Glutamatergic neuron (in vitro differentiated cells): Measurements from ENCODE around the gene GPR183. TPM values are rescaled to one million over a fixed set of nuclear protein-coding genes. Genes with fewer than 3 reads are reported as not detected.

Experiments used
- DNase-seq: peaks from one replicate; pipeline ENCODE4 v3.0.0; 2022
- H3K27ac Mint-ChIP-seq: one replicate; pipeline ENCODE4 v1.8.0; 2020; ENCODE audit warnings: mild to moderate bottlenecking, mixed read lengths, inconsistent platforms; ENCODE audit not compliant: unreplicated experiment
- H3K27me3 Mint-ChIP-seq: one replicate; pipeline ENCODE4 v1.8.0; 2020; ENCODE audit warnings: mild to moderate bottlenecking, moderate library complexity, mixed read lengths, inconsistent platforms; ENCODE audit not compliant: unreplicated experiment
- H3K36me3 Mint-ChIP-seq: one replicate; pipeline ENCODE4 v1.8.0; 2020; ENCODE audit warnings: mild to moderate bottlenecking, mixed read lengths, inconsistent platforms; ENCODE audit not compliant: unreplicated experiment
- H3K4me1 Mint-ChIP-seq: one replicate; pipeline ENCODE4 v1.8.0; 2020; ENCODE audit warnings: mild to moderate bottlenecking, low read depth, mixed read lengths, inconsistent platforms; ENCODE audit not compliant: unreplicated experiment
- H3K4me3 Mint-ChIP-seq: one replicate; pipeline ENCODE4 v1.8.0; 2020; ENCODE audit warnings: mild to moderate bottlenecking, mixed read lengths, inconsistent platforms; ENCODE audit not compliant: unreplicated experiment
- H3K9me3 Mint-ChIP-seq: one replicate; pipeline ENCODE4 v1.8.0; 2020; ENCODE audit warnings: mild to moderate bottlenecking, moderate library complexity, mixed read lengths, inconsistent platforms; ENCODE audit not compliant: unreplicated experiment
- total RNA-seq: library from RNA; stranded (reverse); fragmentation: NEBNext Ultra II Directional; extraction: Animal tissue kit (Norgen Biotek cat#: 25700); gene quantifications from one replicate; pipeline ENCODE4 v1.2.1, GENCODE V29; 2021; ENCODE audit not compliant: unreplicated experiment
- TF ChIP-seq, protein P1 (sequence below): fragments of 200-600 bp; sonication (generic); IDR thresholded peaks from one replicate; pipeline ENCODE4 v1.5.0; 2021; ENCODE audit not compliant: partially characterized antibody, unreplicated experiment

GPR183 gene
- total RNA-seq, 1 donor from 2014 or later: not detected

DNA sequence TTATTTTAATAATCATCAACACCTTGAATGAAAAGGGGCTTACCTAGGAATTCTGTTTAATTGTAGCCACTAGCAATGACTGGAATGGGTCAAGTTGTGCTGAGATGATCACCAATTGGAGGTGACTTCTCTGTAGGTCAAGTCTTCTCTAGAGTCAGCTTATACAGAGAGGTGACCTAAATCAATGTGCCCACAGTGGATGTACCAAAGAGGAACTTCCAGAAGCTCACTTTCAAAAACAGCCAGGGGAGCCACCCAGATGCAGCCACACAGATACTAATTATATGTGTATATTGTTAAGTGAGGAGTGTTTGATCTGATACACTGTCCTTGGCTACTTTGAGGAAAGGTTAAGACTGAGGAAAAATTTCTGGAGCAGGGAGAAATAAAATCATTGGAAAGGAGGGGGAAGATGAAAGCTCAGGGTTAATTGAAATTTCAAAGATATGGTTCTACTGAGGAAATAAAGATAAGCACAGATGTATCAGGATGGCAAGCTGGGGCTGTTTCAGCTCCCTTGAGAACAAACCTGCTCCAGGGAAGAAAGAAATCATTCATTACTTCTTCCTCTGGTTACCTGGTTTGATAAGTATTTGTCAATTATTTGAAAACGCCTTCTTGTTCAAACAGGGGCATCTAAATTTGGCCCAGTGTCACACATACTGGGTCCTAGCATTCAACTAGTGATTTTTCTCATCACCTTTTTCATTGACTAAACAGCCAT lies 5.1 kb downstream of the GPR183 start:
- TF ChIP-seq, protein P1, sequence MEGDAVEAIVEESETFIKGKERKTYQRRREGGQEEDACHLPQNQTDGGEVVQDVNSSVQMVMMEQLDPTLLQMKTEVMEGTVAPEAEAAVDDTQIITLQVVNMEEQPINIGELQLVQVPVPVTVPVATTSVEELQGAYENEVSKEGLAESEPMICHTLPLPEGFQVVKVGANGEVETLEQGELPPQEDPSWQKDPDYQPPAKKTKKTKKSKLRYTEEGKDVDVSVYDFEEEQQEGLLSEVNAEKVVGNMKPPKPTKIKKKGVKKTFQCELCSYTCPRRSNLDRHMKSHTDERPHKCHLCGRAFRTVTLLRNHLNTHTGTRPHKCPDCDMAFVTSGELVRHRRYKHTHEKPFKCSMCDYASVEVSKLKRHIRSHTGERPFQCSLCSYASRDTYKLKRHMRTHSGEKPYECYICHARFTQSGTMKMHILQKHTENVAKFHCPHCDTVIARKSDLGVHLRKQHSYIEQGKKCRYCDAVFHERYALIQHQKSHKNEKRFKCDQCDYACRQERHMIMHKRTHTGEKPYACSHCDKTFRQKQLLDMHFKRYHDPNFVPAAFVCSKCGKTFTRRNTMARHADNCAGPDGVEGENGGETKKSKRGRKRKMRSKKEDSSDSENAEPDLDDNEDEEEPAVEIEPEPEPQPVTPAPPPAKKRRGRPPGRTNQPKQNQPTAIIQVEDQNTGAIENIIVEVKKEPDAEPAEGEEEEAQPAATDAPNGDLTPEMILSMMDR: no peak
- no peak for DNase-seq
- Mint-ChIP-seq H3K27ac (no peak overlapping the region), H3K4me3 (no peak overlapping the region), H3K4me1 (peaks cover 9% of the 10 kb centered on the region), H3K9me3 (peaks cover 2% of the 10 kb centered on the region), H3K36me3 (no peaks in the 10 kb centered on the region), H3K27me3 (peaks cover 2% of the 10 kb centered on the region)

GRCh38 chr13:99301056-99301838 lies 6.0 kb downstream of the GPR183 start:
- Mint-ChIP-seq H3K4me3 (no peak overlapping the region), H3K27me3 (no peaks in the 10 kb centered on the region), H3K27ac (no peak overlapping the region), H3K4me1 (peaks cover 9% of the 10 kb centered on the region), H3K9me3 (peaks cover 2% of the 10 kb centered on the region), H3K36me3 (no peaks in the 10 kb centered on the region)
- no peak for DNase-seq
- TF ChIP-seq, protein P1: no peak

GRCh38 chr13:99299920-99300341 lies 7.3 kb downstream of the GPR183 start:
- Mint-ChIP-seq H3K9me3 (peaks cover 2% of the 10 kb centered on the region), H3K36me3 (no peaks in the 10 kb centered on the region), H3K27me3 (no peaks in the 10 kb centered on the region), H3K4me3 (no peak overlapping the region), H3K27ac (no peak overlapping the region), H3K4me1 (peaks cover 14% of the 10 kb centered on the region)
- TF ChIP-seq, protein P1: no peak
- DNase-seq: no peak

DNA sequence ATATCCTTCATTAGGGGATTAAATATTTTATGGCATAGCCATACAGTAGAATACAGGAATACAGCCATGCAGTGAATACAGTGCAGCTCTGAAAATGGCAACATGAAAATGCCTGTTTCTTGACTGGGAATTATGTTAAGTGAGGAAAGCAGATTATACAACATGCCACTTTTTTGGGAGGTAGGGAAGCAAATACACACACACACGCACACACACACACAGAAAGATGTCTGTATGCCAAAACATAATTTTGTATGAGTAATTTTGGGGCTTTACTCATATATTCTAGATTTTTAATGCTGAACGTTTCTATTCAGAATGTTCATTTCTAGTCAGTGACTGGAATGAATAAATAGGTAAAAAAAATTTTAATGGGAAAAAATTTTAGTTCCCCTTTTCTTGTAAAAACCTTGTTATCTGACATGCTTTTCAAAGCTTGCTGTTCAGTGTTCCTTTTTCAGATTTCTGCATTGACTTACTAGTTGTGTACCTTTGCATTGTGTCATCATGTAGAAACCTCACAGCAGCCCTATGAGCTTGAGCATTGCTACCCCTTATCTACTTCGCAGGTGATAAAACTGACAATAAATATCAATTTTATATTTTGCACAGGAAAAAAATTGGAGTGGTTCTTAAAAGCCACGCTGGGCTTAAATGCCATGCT lies 7.8 kb downstream of the GPR183 start:
- peaks cover 11% of the 10 kb centered on the region for H3K4me1 Mint-ChIP-seq
- no peaks in the 10 kb centered on the region for H3K36me3 Mint-ChIP-seq
- DNase-seq: no peak
- no peak overlapping the region for H3K27ac Mint-ChIP-seq
- TF ChIP-seq, protein P1: no peak
- peaks cover 2% of the 10 kb centered on the region for H3K9me3 Mint-ChIP-seq
- H3K4me3 Mint-ChIP-seq: no peak overlapping the region
- no peaks in the 10 kb centered on the region for H3K27me3 Mint-ChIP-seq
